IMR-90 (cell line): Measurements from ENCODE around the gene TMEM145. TPM values are rescaled to one million over a fixed set of nuclear protein-coding genes. Genes with fewer than 3 reads are reported as not detected.

Experiments
- ATAC-seq: fragments of 200-7000 bp; cut with Tn5 transposase; 2 replicates; pipeline ENCODE4 v1.9.1; 2020; ENCODE audit warnings: low read depth, mild to moderate bottlenecking, moderate library complexity
- BruUV-seq: library from RNA; stranded (reverse); fragments of 400-500 nt; replicated peaks from 2 replicates; lab custom pipeline; 2021; lab: Mats Ljungman, UMichigan
- CTCF ChIA-PET: fragments of 300-600 bp; formaldehyde crosslinking; extraction: SDS; loops from one replicate; lab custom pipeline; 2021; ENCODE audit warnings: antibody characterized with exemption; lab: Yijun Ruan, JAX
- POLR2A ChIA-PET: fragments of 300-600 bp; sonication (Branson Sonifier 250); formaldehyde crosslinking; loops from one replicate; lab custom pipeline; 2022; ENCODE audit warnings: antibody characterized with exemption; ENCODE audit not compliant: unreplicated experiment; lab: Charles Lee
- DNase-seq: peaks from one replicate; pipeline ENCODE4 v3.0.0; 2013
- H2AFZ ChIP-seq: replicated peaks from 2 replicates; pipeline ENCODE3; 2013; ENCODE audit warnings: low read length, mild to moderate bottlenecking; ENCODE audit not compliant: poor library complexity
- H2AK5ac ChIP-seq: 2 replicates; pipeline ENCODE4 v1.6.1; 2013; ENCODE audit warnings: low read depth, low read length, inconsistent platforms
- H2AK9ac ChIP-seq: replicated peaks from 2 replicates; pipeline ENCODE3; 2013; ENCODE audit warnings: mild to moderate bottlenecking, low read depth, low read length, moderate library complexity; ENCODE audit not compliant: poor library complexity
- H2BK120ac ChIP-seq: 2 replicates; pipeline ENCODE4 v1.6.1; 2013; ENCODE audit warnings: low read depth, low read length, inconsistent platforms
- H2BK15ac ChIP-seq: 3 replicates; pipeline ENCODE4 v1.6.1; 2013; ENCODE audit warnings: low read depth, low read length, inconsistent platforms
- H2BK20ac ChIP-seq: 2 replicates; pipeline ENCODE4 v1.6.1; 2013; ENCODE audit warnings: low read depth, mild to moderate bottlenecking, inconsistent platforms, low read length, moderate library complexity
- H2BK5ac ChIP-seq: 2 replicates; pipeline ENCODE4 v1.6.1; 2013; ENCODE audit warnings: mild to moderate bottlenecking, low read depth, low read length, inconsistent platforms; ENCODE audit not compliant: poor library complexity, severe bottlenecking
- H3K14ac ChIP-seq: replicated peaks from 2 replicates; pipeline ENCODE4 v1.6.1; 2013; ENCODE audit warnings: low read depth, low read length, inconsistent platforms
- H3K18ac ChIP-seq: 2 replicates; pipeline ENCODE4 v1.6.1; 2013; ENCODE audit warnings: low read depth, low read length, control low read depth
- H3K23ac ChIP-seq: 2 replicates; pipeline ENCODE4 v1.6.1; 2013; ENCODE audit warnings: low read depth, low read length, inconsistent platforms
- H3K27ac ChIP-seq: 2 replicates; pipeline ENCODE4 v1.5.1; 2013; ENCODE audit warnings: mild to moderate bottlenecking, control low read depth, low read length; ENCODE audit not compliant: insufficient read depth
- H3K27me3 ChIP-seq: 2 replicates; pipeline ENCODE4 v1.6.1; 2013; ENCODE audit warnings: low read length; ENCODE audit not compliant: control insufficient read depth, insufficient read depth
- H3K36me3 ChIP-seq: 2 replicates; pipeline ENCODE4 v1.6.1; 2013; ENCODE audit warnings: low read length, mixed read lengths; ENCODE audit not compliant: control insufficient read depth, insufficient read depth
- H3K4ac ChIP-seq: 2 replicates; pipeline ENCODE4 v1.6.1; 2013; ENCODE audit warnings: low read depth, low read length, inconsistent platforms
- H3K4me1 ChIP-seq: 2 replicates; pipeline ENCODE4 v1.6.1; 2013; ENCODE audit warnings: low read length, mixed read lengths; ENCODE audit not compliant: control insufficient read depth, insufficient read depth
- H3K4me2 ChIP-seq: 2 replicates; pipeline ENCODE4 v1.6.1; 2013; ENCODE audit warnings: low read depth, mild to moderate bottlenecking, control low read depth, low read length, moderate library complexity
- H3K4me3 ChIP-seq: 2 replicates; pipeline ENCODE4 v1.5.1; 2013; ENCODE audit warnings: low read depth, mild to moderate bottlenecking, control low read depth, low read length, moderate library complexity; ENCODE audit not compliant: insufficient read depth
- H3K56ac ChIP-seq: 2 replicates; pipeline ENCODE4 v1.6.1; 2013; ENCODE audit warnings: low read length, inconsistent platforms; ENCODE audit not compliant: insufficient read depth; ENCODE audit errors: extremely low read depth
- H3K79me1 ChIP-seq, 2 experiments: 2 replicates each; pipeline ENCODE4 v1.6.1; 2013; ENCODE audit warnings: low read length in 2 of 2, inconsistent platforms in 1 of 2, low read depth in 1 of 2
- H3K9ac ChIP-seq: 2 replicates; pipeline ENCODE4 v1.6.1; 2013; ENCODE audit warnings: low read depth, low read length, control low read depth
- H3K9me1 ChIP-seq: 2 replicates; pipeline ENCODE4 v1.6.1; 2013; ENCODE audit warnings: low read length, inconsistent platforms; ENCODE audit not compliant: insufficient read depth
- H3K9me3 ChIP-seq: 2 replicates; pipeline ENCODE4 v1.6.1; 2013; ENCODE audit warnings: low read length; ENCODE audit not compliant: control insufficient read depth, insufficient read depth
- H4K20me1 ChIP-seq: 2 replicates; pipeline ENCODE4 v1.6.1; 2013; ENCODE audit warnings: low read length, inconsistent platforms; ENCODE audit not compliant: insufficient read depth
- H4K5ac ChIP-seq: 2 replicates; pipeline ENCODE4 v1.6.1; 2013; ENCODE audit warnings: mild to moderate bottlenecking, low read depth, low read length, control low read depth
- H4K8ac ChIP-seq, 2 experiments: 2 replicates each; pipeline ENCODE4 v1.6.1; 2013; ENCODE audit warnings: low read depth in 2 of 2, low read length in 2 of 2, control low read depth in 1 of 2, inconsistent platforms in 1 of 2
- H4K91ac ChIP-seq: 2 replicates; pipeline ENCODE4 v1.6.1; 2013; ENCODE audit warnings: low read depth, low read length, inconsistent platforms; ENCODE audit not compliant: insufficient read depth
- BHLHE40 ChIP-seq: fragments of 150-350 bp; IDR thresholded peaks from 2 replicates; pipeline ENCODE4 v1.6.1; 2016; ENCODE audit warnings: mild to moderate bottlenecking, low read depth, low read length
- FOS ChIP-seq: fragments of 150-350 bp; IDR thresholded peaks from 2 replicates; pipeline ENCODE4 v1.6.1; 2016; ENCODE audit warnings: low read depth, low read length
- MAFK ChIP-seq: IDR thresholded peaks from 2 replicates; pipeline ENCODE4 v1.6.1; 2012; ENCODE audit warnings: low read depth, low read length, improper control_type of control experiment
- MAZ ChIP-seq: IDR thresholded peaks from 2 replicates; pipeline ENCODE4 v1.6.1; 2012; ENCODE audit warnings: low read depth, mild to moderate bottlenecking, low read length, improper control_type of control experiment, moderate library complexity, borderline replicate concordance
- NFE2L2 ChIP-seq: fragments of 150-350 bp; IDR thresholded peaks from 2 replicates; pipeline ENCODE4 v1.6.1; 2016; ENCODE audit warnings: low read depth, mild to moderate bottlenecking, low read length
- POLR2A ChIP-seq: IDR thresholded peaks from 2 replicates; pipeline ENCODE4 v1.6.1; 2012; ENCODE audit warnings: mild to moderate bottlenecking, low read depth, low read length
- RCOR1 ChIP-seq: IDR thresholded peaks from 2 replicates; pipeline ENCODE4 v1.6.1; 2012; ENCODE audit warnings: mild to moderate bottlenecking, low read length, improper control_type of control experiment; ENCODE audit not compliant: insufficient replicate concordance
- WGBS, 2 experiments: methylation state at CpG; one replicate each; pipeline versions ENCODE4 v1.1.5 to v1.1.7; 2013; ENCODE audit warnings: missing lambda C conversion rate in 2 of 2; ENCODE audit not compliant: insufficient read length in 1 of 2; ENCODE audit errors: extremely low coverage in 2 of 2; 5-methylcytosine and 5-hydroxymethylcytosine counted together
- dilution Hi-C: fragments of 300-500 bp; cut with HindIII; formaldehyde crosslinking; loops from one replicate; pipeline ENCODE4 v1.14.3; 2018; ENCODE audit warnings: low sequenced_read_pairs; ENCODE audit not compliant: unreplicated experiment
- in situ Hi-C: fragments of 300-500 bp; cut with MboI; formaldehyde crosslinking; loops from 3 replicates; pipeline ENCODE4 v1.14.3; 2019; ENCODE audit warnings: low sequenced_read_pairs, inconsistent platforms, mixed read lengths
- intact Hi-C: fragments of 100-400 bp; cut with micrococcal nuclease; formaldehyde crosslinking; loops from 2 replicates; pipeline ENCODE4 v1.10.0; 2022
- polyA plus RNA-seq, 3 experiments: library from polyadenylated mRNA; depleted of rRNA; stranded (reverse); fragments of >200 nt; gene quantifications; 2 replicates each; pipeline ENCODE4 v1.2.3, GENCODE V29; 2012; ENCODE audit warnings: low replicate concordance in 1 of 3
- total RNA-seq: library from RNA; depleted of rRNA; stranded (reverse); fragments of >200 nt; gene quantifications from 2 replicates; pipeline ENCODE4 v1.2.3, GENCODE V29; 2012

Gene TMEM145
- total and polyA plus RNA-seq, 2 of the 4 experiments (the other 2 are of a cell fraction): under 0.01 to 0.41 TPM

GRCh38 chr19:42293948-42294347 lies 19.2 kb upstream of the TMEM145 start:
- Histone ChIP-seq H4K20me1 (peaks cover 10% of the 10 kb centered on the region), H3K14ac (no peak overlapping the region), H2AK5ac (no peak overlapping the region), H4K91ac (no peak overlapping the region), H2BK15ac (no peak overlapping the region), H3K4me1 (no peaks in the 10 kb centered on the region), H3K4me3 (no peak overlapping the region), H2BK5ac (no peak overlapping the region), H3K79me1 (peaks cover 3 to 6% of the 10 kb centered on the region in 2 experiments; a peak in 2 of 4 replicates), H2AK9ac (peak overlapping the region; percentile 42), H3K23ac (no peak overlapping the region), H3K4me2 (no peak overlapping the region), H3K9ac (no peak overlapping the region), H4K5ac (no peak overlapping the region), H3K9me3 (no peaks in the 10 kb centered on the region), H3K18ac (no peak overlapping the region), H2AFZ (no peak overlapping the region), H3K9me1 (0 out of 2 replicates have a peak, but pooled peaks cover 3% of the 10 kb centered on the region), H3K4ac (no peak overlapping the region), H3K27ac (no peak overlapping the region), H4K8ac (no peak overlapping the region), H3K36me3 (peaks cover 65% of the 10 kb centered on the region), H2BK20ac (no peak overlapping the region), H2BK120ac (no peak overlapping the region), H3K27me3 (no peaks in the 10 kb centered on the region), H3K56ac (no peak overlapping the region)
- 85% methylated on average over 5 of the region's 15 CpGs; no CpG with 5 or more reads in 1 of the 2 experiments for WGBS, 2 experiments
- POLR2A ChIA-PET: no interaction called here
- in situ Hi-C loops (no loop called here), intact Hi-C loops (no loop called here), dilution Hi-C loops (no loop called here)
- no TSS peak for BruUV-seq
- CTCF ChIA-PET: no interaction called here
- no peak for TF ChIP-seq MAFK
- TF ChIP-seq MAZ: no peak
- no peak for TF ChIP-seq FOS
- no peak for TF ChIP-seq BHLHE40
- TF ChIP-seq POLR2A: no peak
- no peak for TF ChIP-seq RCOR1
- no peak for TF ChIP-seq NFE2L2
- no peak for DNase-seq
- ATAC-seq: no peak
